ENCODE results near the gene SEZ6L.
"Not testable (repeated sequence)": the region's sequence is repeated elsewhere in the genome, so short reads cannot be mapped to it uniquely, and the experiment has no call there.

The SEZ6L gene

GRCh38 chr22:26401726-26402125 is 232.5 kb downstream of the SEZ6L start:
- no peak overlapping the region for H3K27ac ChIP-seq (ENCODE audit: low read length)
- H3K9ac ChIP-seq (ENCODE audit: low read length in 2 of 2): no peak overlapping the region

GRCh38 chr22:26404851-26405421 is 235.7 kb downstream of the SEZ6L start:
- no peak overlapping the region for H3K27ac ChIP-seq (ENCODE audit: low read length)
- no peak overlapping the region for H3K9ac ChIP-seq (ENCODE audit: low read length in 2 of 2)
- no peaks in the 10 kb centered on the region for H3K9me3 ChIP-seq (ENCODE audit: control insufficient read depth in 2 of 2, low read length in 2 of 2)
- H3K4me1 ChIP-seq (ENCODE audit: control insufficient read depth, insufficient read depth, low read length): no peaks in the 10 kb centered on the region
- H3K36me3 ChIP-seq (ENCODE audit: control insufficient read depth in 2 of 2, insufficient read depth in 2 of 2, low read length in 2 of 2): no peaks in the 10 kb centered on the region
- no peak overlapping the region for H3K4me3 ChIP-seq (ENCODE audit: low read length in 2 of 2)
- H3K27me3 ChIP-seq (ENCODE audit: control insufficient read depth in 1 of 2, insufficient read depth in 2 of 2, low read length in 2 of 2): peaks cover 0 to 18% of the 10 kb centered on the region in 2 donors

More at GRCh38 chr22:26401726-26402125, 232.5 kb downstream of the SEZ6L start:
- Histone ChIP-seq H3K9me3 (ENCODE audit: control insufficient read depth in 2 of 2, low read length in 2 of 2) (no peaks in the 10 kb centered on the region), H3K36me3 (ENCODE audit: control insufficient read depth in 2 of 2, insufficient read depth in 2 of 2, low read length in 2 of 2) (no peaks in the 10 kb centered on the region), H3K4me3 (ENCODE audit: low read length in 2 of 2) (no peak overlapping the region), H3K27me3 (ENCODE audit: control insufficient read depth in 1 of 2, insufficient read depth in 2 of 2, low read length in 2 of 2) (peaks cover 0 to 18% of the 10 kb centered on the region in 2 donors), H3K4me1 (ENCODE audit: control insufficient read depth, insufficient read depth, low read length) (no peaks in the 10 kb centered on the region)

DNA sequence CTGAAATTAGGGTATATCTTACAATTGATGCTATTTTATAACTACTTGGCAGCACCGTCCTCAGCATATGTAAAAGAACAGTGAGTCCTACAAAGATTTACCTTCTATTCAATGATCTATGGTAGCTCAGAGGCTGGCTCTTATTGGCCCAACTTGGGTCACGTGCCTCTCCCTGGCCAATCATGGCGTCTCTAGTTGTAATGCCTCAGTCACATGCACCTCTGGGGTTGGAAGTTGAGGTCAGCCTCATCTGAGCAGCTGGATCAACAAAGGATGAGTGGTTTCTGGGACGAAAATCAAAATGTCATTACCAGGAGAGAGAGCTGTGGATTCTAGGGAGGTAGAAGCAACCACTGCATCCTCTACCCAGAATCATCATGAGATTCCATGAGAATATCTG is 236.9 kb downstream of the SEZ6L start:
- Histone ChIP-seq H3K9me3 (ENCODE audit: control insufficient read depth in 2 of 2, low read length in 2 of 2) (no peaks in the 10 kb centered on the region), H3K27ac (ENCODE audit: low read length) (no peak overlapping the region), H3K27me3 (ENCODE audit: control insufficient read depth in 1 of 2, insufficient read depth in 2 of 2, low read length in 2 of 2) (peaks cover 0 to 19% of the 10 kb centered on the region in 2 donors), H3K4me1 (ENCODE audit: control insufficient read depth, insufficient read depth, low read length) (no peaks in the 10 kb centered on the region), H3K36me3 (ENCODE audit: control insufficient read depth in 2 of 2, insufficient read depth in 2 of 2, low read length in 2 of 2) (no peaks in the 10 kb centered on the region), H3K9ac (ENCODE audit: low read length in 2 of 2) (no peak overlapping the region), H3K4me3 (ENCODE audit: low read length in 2 of 2) (no peak overlapping the region)

DNA sequence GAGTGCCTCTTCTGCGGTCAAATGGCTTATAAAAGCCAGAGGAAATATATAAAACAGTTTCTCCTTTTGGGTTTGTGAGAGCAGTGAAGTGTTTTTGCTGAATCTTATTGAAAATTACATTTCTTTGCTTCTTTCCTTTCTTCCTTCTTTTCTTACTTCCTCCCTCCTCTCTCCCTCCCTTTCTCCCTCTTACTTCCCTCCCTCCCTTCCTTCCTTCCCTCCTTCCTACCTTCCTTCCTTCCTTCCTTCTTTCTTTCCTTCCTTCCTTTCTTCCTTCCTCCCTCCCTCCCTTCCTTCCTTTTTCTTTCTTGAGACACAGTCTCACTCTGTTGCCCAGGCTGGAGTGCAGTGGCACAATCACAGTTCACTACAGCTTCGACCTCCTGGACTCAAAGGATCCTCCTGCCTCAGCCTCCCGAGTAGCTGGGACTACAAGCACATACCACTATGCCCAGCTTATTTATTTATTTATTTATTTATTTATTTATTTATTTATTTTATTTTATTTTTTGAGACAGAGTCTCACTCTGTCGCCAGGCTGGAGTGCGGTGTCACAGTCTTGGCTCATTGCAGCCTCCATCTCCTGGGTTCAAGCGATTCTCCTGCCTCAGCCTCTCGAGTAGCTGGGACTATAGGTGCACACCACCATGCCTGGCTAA is 239.4 kb downstream of the SEZ6L start:
- not testable (repeated sequence) for H3K9ac ChIP-seq (ENCODE audit: low read length in 2 of 2); H3K9me3 ChIP-seq (ENCODE audit: control insufficient read depth in 2 of 2, low read length in 2 of 2); H3K4me3 ChIP-seq (ENCODE audit: low read length in 2 of 2); H3K4me1 ChIP-seq (ENCODE audit: control insufficient read depth, insufficient read depth, low read length); H3K36me3 ChIP-seq (ENCODE audit: control insufficient read depth in 2 of 2, insufficient read depth in 2 of 2, low read length in 2 of 2); H3K27ac ChIP-seq (ENCODE audit: low read length)
- peaks cover 0 to 17% of the 10 kb centered on the region in 2 donors for H3K27me3 ChIP-seq (ENCODE audit: control insufficient read depth in 1 of 2, insufficient read depth in 2 of 2, low read length in 2 of 2)

DNA sequence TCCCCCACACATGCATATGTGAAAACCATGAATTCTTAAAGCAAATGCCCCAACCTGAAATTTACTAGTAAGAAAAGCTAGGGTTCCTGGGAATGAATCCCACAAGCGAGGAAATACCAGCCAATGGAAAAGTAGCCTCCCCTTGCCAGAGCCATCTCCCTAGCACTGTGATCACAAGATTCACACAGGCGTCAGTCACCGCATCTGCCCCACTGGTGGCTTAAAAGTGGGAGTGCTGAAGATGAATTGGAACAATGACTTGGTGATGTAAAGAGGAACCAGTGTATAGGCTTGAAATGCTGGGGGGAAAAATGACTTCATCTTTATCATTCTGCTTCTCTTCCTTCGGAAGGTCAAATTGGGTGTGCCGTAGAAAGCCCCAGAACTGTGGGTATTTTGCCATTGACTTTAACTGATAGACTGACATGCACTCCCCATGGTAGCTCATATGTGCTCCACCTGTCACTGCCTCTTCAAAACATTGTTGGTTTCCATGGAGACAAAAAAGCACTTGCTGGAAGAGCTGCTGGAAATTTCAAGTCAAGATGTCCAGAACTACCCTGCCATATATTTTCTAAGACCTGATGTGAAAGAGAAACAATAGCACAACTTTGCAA is 240.6 kb downstream of the SEZ6L start:
- Histone ChIP-seq H3K9me3 (ENCODE audit: control insufficient read depth in 2 of 2, low read length in 2 of 2) (no peaks in the 10 kb centered on the region), H3K36me3 (ENCODE audit: control insufficient read depth in 2 of 2, insufficient read depth in 2 of 2, low read length in 2 of 2) (no peaks in the 10 kb centered on the region), H3K27ac (ENCODE audit: low read length) (no peak overlapping the region)

DNA sequence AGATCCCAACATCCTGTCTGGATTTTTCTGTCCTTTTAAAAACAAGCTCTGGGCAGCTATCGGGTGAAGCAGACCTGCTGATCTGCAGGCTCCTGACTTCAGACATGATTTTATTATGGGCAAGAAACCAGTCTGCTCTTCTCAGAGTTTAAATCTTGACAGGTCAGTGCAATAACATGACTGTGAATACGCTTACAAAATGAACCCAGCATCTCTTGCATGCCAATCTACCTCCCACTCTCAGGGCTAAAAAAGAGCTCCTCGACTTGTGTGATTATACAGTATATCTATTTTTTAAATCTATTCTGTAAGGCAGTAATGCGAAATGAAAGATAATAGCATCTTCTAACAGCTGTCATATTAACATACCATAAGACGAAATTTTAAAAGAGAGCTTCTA is 241.1 kb downstream of the SEZ6L start:
- Histone ChIP-seq H3K9ac (ENCODE audit: low read length in 2 of 2) (no peak overlapping the region), H3K4me1 (ENCODE audit: control insufficient read depth, insufficient read depth, low read length) (no peaks in the 10 kb centered on the region), H3K27me3 (ENCODE audit: control insufficient read depth in 1 of 2, insufficient read depth in 2 of 2, low read length in 2 of 2) (peaks cover 0 to 8% of the 10 kb centered on the region in 2 donors), H3K27ac (ENCODE audit: low read length) (no peak overlapping the region), H3K4me3 (ENCODE audit: low read length in 2 of 2) (no peak overlapping the region), H3K9me3 (ENCODE audit: control insufficient read depth in 2 of 2, low read length in 2 of 2) (no peaks in the 10 kb centered on the region), H3K36me3 (ENCODE audit: control insufficient read depth in 2 of 2, insufficient read depth in 2 of 2, low read length in 2 of 2) (no peaks in the 10 kb centered on the region)

More for the DNA sequence above, 240.6 kb downstream of the SEZ6L start:
- H3K27me3 ChIP-seq (ENCODE audit: control insufficient read depth in 1 of 2, insufficient read depth in 2 of 2, low read length in 2 of 2): peaks cover 0 to 13% of the 10 kb centered on the region in 2 donors
- no peak overlapping the region for H3K4me3 ChIP-seq (ENCODE audit: low read length in 2 of 2)
- H3K9ac ChIP-seq (ENCODE audit: low read length in 2 of 2): no peak overlapping the region
- no peaks in the 10 kb centered on the region for H3K4me1 ChIP-seq (ENCODE audit: control insufficient read depth, insufficient read depth, low read length)

DNA sequence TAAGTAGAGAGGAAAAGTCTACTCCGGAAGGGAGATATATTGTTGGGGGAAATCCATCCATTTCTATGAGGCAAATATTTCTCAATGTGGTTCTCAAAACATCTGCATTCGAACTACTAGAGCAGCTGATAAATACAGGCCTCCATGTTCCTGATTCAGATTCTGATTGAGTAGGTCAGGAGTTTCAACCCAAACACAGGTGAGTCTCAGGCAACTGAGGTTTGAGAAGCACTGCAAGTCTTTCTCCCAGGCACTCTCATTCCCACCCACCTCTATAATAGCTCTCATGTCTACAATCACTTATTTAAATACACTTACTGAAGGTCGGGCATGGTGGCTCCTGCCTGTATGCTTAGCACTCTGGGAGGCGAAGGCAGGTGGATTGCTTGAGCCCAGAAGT is 245.1 kb downstream of the SEZ6L start:
- no peaks in the 10 kb centered on the region for H3K36me3 ChIP-seq (ENCODE audit: control insufficient read depth in 2 of 2, insufficient read depth in 2 of 2, low read length in 2 of 2)
- H3K4me3 ChIP-seq (ENCODE audit: low read length in 2 of 2): no peak overlapping the region
- H3K27me3 ChIP-seq (ENCODE audit: control insufficient read depth in 1 of 2, insufficient read depth in 2 of 2, low read length in 2 of 2): peaks cover 0 to 4% of the 10 kb centered on the region in 2 donors
- peaks cover 17% of the 10 kb centered on the region for H3K4me1 ChIP-seq (ENCODE audit: control insufficient read depth, insufficient read depth, low read length)
- no peaks in the 10 kb centered on the region for H3K9me3 ChIP-seq (ENCODE audit: control insufficient read depth in 2 of 2, low read length in 2 of 2)
- no peak overlapping the region for H3K27ac ChIP-seq (ENCODE audit: low read length)
- no peak overlapping the region for H3K9ac ChIP-seq (ENCODE audit: low read length in 2 of 2)

GRCh38 chr22:26416256-26416655 is 247.0 kb downstream of the SEZ6L start:
- no peaks in the 10 kb centered on the region for H3K9me3 ChIP-seq (ENCODE audit: control insufficient read depth in 2 of 2, low read length in 2 of 2)
- H3K9ac ChIP-seq (ENCODE audit: low read length in 2 of 2): no peak overlapping the region
- peaks cover 0 to 2% of the 10 kb centered on the region in 2 donors for H3K27me3 ChIP-seq (ENCODE audit: control insufficient read depth in 1 of 2, insufficient read depth in 2 of 2, low read length in 2 of 2)

DNA sequence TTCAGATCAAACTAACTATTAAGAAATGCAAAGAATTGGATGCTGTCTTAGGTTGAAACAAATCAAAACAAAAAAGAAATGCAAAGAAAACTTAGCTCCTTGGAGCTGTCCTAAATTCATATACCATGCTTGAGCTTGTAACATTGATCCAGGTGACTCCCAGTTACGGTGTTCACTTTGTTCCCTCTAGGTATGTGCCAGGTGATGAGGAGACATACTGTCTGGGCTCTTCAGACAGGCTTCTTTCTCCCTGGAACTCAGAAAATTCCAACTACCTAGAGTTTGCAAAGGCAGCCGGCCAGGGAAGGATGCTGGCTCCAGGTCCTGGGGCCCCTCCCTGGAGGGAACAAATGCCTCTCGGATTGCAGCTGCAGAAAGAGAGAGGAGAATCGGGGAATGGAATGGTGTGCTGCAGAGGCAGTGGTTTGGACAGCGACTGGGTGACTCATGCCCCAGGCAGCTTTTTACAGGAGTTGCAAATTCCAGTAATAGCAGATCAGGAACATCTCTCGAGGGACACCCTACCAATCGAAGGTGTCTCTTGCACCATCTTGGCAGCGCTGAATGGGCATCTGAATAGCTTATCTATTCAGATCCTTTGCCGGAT is 247.5 kb downstream of the SEZ6L start:
- Histone ChIP-seq H3K9me3 (ENCODE audit: control insufficient read depth in 2 of 2, low read length in 2 of 2) (no peaks in the 10 kb centered on the region), H3K36me3 (ENCODE audit: control insufficient read depth in 2 of 2, insufficient read depth in 2 of 2, low read length in 2 of 2) (no peaks in the 10 kb centered on the region), H3K4me1 (ENCODE audit: control insufficient read depth, insufficient read depth, low read length) (peaks cover 17% of the 10 kb centered on the region), H3K27ac (ENCODE audit: low read length) (peak overlapping the region; percentile 33), H3K9ac (ENCODE audit: low read length in 2 of 2) (no peak overlapping the region), H3K27me3 (ENCODE audit: control insufficient read depth in 1 of 2, insufficient read depth in 2 of 2, low read length in 2 of 2) (no peaks in the 10 kb centered on the region), H3K4me3 (ENCODE audit: low read length in 2 of 2) (no peak overlapping the region)

More at GRCh38 chr22:26416256-26416655, 247.0 kb downstream of the SEZ6L start:
- Histone ChIP-seq H3K4me3 (ENCODE audit: low read length in 2 of 2) (no peak overlapping the region), H3K36me3 (ENCODE audit: control insufficient read depth in 2 of 2, insufficient read depth in 2 of 2, low read length in 2 of 2) (no peaks in the 10 kb centered on the region), H3K27ac (ENCODE audit: low read length) (no peak overlapping the region), H3K4me1 (ENCODE audit: control insufficient read depth, insufficient read depth, low read length) (peaks cover 17% of the 10 kb centered on the region)

GRCh38 chr22:26417406-26417805 is 248.1 kb downstream of the SEZ6L start:
- H3K27me3 ChIP-seq (ENCODE audit: control insufficient read depth in 1 of 2, insufficient read depth in 2 of 2, low read length in 2 of 2): no peaks in the 10 kb centered on the region
- H3K9me3 ChIP-seq (ENCODE audit: control insufficient read depth in 2 of 2, low read length in 2 of 2): no peaks in the 10 kb centered on the region
- H3K36me3 ChIP-seq (ENCODE audit: control insufficient read depth in 2 of 2, insufficient read depth in 2 of 2, low read length in 2 of 2): no peaks in the 10 kb centered on the region
- H3K27ac ChIP-seq (ENCODE audit: low read length): peak overlapping the region; percentile 33
- H3K9ac ChIP-seq (ENCODE audit: low read length in 2 of 2): no peak overlapping the region
- peaks cover 17% of the 10 kb centered on the region for H3K4me1 ChIP-seq (ENCODE audit: control insufficient read depth, insufficient read depth, low read length)
- H3K4me3 ChIP-seq (ENCODE audit: low read length in 2 of 2): no peak overlapping the region
